ENCODE measurements around the gene LRIG1.

- TF ChIP-seq, protein P1, sequence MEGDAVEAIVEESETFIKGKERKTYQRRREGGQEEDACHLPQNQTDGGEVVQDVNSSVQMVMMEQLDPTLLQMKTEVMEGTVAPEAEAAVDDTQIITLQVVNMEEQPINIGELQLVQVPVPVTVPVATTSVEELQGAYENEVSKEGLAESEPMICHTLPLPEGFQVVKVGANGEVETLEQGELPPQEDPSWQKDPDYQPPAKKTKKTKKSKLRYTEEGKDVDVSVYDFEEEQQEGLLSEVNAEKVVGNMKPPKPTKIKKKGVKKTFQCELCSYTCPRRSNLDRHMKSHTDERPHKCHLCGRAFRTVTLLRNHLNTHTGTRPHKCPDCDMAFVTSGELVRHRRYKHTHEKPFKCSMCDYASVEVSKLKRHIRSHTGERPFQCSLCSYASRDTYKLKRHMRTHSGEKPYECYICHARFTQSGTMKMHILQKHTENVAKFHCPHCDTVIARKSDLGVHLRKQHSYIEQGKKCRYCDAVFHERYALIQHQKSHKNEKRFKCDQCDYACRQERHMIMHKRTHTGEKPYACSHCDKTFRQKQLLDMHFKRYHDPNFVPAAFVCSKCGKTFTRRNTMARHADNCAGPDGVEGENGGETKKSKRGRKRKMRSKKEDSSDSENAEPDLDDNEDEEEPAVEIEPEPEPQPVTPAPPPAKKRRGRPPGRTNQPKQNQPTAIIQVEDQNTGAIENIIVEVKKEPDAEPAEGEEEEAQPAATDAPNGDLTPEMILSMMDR (IDR thresholded peaks at IDR 0.05) = no peak
- TF ChIP-seq POLR2A (IDR thresholded peaks at IDR 0.05) (no peak), EP300 (IDR thresholded peaks at IDR 0.05) (no peak)
Observed at GRCh38 chr3:66432041-66432766, 68.6 kb downstream of the LRIG1 start.

Data from sigmoid colon (tissue), 4 donors.